ENCODE results near the gene PTF1A.

Gene PTF1A

DNA sequence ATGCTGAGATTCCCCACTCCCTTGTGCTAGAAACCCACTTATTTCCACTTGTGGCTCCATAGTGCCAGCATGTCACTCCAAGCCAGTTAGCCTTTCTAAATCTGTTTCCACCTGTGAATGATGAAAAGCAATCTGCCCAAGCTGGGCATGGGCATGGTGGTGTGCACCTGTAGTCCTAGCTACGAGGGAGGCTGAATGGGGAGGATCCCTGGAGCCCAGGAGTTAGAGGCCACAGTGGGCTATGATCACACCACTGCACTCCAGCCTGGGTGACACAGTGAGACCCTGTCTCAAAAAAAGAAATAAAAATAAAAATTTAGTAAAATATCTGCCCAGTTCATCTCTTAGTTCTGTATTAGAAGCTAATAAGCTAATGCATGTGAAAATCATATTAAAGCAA lies 5.0 kb upstream of the PTF1A start:
- DNase-seq (ENCODE audit: low read depth, low spot score): no peak

DNA sequence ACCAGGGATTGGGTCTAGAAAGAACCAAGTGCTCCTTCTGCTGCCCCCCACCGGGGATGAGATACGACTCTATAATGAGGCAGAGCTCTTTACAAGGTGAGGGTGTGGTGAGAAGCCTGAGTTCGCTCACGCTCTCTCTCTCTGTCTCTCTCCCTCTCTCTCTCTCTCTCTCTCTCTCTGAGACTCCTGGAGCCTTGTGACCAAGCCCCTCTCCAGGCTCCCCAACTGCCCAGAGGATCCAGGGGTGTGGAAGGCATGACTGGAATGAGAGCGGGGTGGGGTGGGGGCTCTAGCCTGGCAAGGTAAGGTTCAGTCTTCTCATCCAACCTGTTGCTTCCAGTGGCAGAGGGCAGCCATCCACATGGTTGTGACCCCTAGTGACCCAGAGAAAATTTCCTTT lies 3.1 kb upstream of the PTF1A start:
- no peak for DNase-seq (ENCODE audit: low read depth, low spot score)

DNA sequence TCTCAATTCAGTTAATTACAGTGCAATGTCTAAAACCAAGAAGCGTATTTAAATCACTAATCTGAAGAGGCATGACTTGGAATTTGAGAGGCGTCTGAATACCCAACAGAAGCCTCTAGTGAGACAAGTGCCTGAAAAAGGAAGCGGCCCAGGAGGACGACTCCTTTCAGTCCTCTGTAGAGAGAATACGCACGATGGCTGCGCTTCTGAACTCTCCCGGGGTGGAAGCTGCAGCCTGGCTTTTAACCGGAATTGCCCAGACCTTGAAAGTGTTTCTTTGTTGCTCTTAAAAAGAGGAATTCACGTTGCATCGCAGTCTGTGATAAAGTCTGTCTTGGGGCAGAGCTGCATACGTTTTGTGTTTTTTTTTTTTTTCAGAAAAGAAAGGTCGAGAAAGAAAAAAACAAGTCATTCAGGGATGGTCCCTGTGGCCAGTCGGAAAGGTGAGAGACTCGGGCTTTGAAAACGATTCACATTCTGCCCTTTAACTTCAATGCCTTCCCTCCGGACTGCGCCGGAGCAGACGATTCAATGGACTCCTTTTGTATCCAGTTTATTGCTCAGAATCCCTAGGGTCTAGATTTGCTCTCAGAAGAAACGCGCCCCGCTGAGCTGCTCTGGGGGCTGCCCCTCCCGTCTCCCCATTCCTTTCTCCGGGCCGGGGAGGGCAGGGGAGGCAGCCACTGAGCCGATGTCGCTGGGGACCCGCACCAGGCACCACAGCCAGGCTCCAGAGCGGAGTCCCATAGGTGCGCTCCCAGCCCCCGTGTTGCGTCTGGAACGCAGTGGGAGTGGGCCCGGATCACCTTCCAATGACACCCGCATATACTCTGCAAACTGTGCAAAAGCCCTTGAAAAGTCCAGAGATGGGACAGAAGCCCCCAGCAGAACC lies 994 bp upstream of the PTF1A start:
- DNase-seq (ENCODE audit: low read depth, low spot score): no peak

DNA sequence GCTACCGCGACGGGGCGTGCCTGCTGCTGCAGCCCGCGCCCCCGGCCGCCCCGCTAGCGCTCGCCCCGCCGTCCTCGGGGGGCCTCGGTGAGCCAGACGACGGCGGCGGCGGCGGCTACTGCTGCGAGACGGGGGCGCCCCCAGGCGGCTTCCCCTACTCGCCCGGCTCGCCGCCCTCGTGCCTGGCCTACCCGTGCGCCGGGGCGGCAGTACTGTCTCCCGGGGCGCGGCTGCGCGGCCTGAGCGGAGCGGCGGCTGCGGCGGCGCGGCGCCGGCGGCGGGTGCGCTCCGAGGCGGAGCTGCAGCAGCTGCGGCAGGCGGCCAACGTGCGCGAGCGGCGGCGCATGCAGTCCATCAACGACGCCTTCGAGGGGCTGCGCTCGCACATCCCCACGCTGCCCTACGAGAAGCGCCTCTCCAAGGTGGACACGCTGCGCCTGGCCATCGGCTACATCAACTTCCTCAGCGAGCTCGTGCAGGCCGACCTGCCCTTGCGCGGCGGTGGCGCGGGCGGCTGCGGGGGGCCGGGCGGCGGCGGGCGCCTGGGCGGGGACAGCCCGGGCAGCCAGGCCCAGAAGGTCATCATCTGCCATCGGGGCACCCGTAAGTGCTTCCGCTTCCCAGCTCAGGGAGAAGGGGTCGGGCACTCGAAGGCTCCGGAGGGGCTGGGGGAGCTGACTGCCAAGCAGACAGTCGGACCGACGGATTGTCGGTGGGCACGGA lies 761 bp downstream of the PTF1A start:
- DNase-seq (ENCODE audit: low read depth, low spot score): no peak

DNA sequence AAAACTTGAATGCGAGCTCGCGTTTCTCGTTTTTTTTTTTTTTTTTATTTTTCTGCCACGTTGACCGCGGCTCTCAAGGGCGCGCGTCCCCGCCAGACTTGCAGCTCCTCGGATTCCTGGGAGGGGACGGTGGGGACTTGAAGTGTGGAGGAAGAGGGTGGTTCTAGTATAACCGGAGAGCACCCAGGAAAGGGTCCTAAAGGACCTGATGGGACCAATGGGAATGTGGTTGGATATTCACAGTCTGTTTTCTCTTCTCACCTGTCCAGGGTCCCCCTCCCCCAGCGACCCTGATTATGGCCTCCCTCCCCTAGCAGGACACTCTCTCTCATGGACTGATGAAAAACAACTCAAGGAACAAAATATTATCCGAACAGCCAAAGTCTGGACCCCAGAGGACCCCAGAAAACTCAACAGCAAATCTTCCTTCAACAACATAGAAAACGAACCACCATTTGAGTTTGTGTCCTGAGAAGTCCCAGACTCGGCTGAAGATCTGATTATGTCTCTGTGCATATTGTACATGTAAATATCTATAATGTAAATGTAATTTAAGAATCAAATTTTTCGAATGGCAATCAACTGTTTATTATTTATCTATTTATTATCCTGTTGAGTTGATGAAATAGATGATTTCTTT lies 1.4 kb downstream of the PTF1A start:
- DNase-seq (ENCODE audit: low read depth, low spot score): no peak

DNA sequence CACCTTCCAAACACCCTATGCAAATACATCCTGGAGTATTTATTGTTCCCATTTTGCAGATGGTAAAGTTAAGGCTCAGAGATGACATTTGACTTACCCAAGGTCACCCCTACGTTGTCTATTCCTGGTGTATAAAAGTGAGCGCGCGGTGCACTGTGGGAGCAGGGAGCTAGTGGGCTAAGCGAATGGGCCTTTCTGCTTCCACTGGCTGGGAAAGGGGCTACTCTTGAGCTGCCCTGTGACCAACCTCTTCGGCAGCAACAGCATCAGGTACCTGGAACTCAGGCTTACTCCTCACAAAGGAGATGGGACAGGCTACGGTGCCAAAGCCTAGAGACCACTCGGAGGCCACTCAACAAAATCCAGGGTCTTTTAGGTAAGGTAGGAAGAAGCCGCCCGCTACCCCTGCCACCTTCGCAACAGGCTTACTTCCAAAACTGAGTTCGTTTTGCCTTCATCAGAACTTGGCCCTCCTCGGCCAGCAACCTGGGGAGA lies 2.4 kb downstream of the PTF1A start:
- DNase-seq (ENCODE audit: low read depth, low spot score): no peak

DNA sequence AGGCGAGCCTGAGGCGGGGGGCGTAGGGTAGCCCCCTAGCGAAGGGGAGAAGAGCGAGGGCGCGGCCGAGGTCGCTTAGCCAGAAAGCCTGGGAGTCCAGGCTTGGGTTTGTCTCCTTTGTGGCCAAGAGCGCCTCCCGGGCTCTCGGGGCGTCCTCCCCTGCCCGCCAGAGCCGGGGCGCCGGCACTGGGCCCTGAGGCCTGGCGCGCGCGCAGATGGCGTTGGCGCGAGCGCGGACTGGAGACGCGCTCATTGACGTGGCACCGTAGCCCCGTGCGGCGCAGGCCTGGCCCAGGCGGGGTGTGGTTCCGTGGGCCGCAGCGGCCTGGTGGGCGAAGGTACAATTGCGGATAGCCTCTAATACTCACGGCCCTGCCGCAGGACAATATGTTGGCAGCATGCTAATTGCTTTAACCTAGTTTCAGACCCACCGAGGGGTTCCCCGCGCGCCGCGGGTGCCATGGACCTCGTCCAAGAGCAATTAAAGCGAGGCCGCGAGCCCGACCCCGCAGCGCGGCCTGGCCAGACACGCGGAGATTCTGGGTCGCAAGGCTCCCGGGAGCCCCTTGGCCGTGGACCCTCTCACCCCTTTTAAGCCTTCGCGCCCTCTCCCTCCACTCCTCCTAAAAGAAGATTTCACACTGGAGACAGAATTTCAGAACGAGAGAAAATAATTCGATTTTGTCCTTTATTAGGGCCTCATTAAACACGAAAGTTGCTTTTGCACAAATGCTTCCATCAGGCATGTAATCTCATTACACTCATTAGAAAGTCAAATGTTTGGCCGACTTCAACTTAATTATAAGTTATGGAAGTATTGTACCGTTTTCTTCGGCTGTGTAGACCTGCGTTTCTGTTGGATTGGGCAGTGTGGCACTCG lies 3.1 kb downstream of the PTF1A start:
- no peak for DNase-seq (ENCODE audit: low read depth, low spot score)

DNA sequence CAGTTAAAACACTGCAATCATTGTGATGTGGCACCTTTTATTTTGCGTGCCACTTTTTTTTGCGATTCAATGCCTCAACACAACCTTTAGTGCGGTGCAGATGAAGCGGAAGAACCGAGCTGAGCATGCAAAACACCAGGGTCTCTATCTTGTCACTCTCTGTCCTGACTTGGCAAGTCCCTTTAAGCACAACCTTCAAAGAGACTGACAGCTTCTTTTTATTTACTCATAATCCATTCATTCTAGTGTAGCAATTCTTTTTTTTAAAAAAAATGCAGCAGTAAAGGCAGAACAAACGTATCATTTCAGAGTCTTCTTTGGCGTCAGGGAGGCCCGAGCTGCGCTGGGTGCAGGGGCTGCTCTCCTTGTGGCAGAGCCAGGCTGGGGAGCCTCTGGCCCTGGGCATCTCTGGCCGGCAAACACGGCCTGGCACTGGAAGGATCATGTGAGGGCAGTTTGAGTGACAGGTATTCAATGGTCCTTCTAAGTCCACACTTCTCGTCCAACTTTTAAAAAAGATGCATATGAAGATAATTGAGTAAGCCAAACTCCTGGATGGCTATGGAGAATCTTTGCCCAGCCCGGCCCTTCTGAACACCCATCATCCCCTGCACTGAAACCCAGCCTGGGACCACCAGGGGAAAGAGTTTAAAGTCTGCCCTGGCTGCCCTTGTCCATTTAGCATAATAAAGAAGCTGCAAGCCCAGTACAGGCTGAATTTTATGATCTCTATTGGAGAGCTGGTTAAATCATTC lies 3.9 kb downstream of the PTF1A start:
- no peak for DNase-seq (ENCODE audit: low read depth, low spot score)

DNA sequence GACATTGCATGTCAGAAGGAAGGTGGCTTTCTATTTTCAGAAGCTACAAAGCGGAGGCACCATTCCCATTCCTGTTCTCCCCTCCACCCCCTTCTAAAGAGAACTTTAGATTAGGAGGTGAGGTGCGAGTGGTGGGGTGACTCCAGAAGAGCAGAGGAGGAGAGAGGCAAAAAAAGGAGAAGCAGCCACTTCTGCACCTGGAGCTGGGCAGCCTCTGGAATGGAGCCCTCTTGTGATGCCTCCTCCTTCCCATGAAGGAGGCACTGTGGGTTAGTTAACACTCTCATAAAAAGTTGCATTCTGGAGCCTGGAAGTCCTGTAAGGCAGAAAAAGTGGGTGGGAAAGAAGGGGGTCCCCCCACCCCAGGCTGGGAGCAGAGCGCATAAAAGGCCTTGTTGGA lies 4.8 kb downstream of the PTF1A start:
- DNase-seq (ENCODE audit: low read depth, low spot score): no peak

DNA sequence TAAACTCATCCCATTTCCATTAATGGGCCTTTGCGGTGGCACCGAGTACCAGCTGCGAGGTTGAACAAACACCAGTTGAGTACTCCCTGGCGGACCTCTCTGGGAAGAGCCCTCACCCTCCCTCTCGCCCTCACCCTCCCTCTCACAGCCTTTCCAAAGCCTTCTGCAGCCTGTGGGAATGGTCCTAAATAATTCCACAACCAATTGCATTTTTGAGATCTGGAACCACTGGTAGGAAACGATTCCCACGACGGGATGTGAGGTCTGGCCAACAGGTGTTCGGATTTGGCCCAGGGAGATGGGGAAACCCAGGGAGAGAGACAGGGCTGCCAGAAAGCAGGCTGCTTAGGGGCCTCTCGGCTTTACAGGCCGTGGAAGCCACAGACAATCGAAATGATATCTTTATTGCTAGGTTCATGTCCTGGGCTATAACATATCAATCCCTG lies 5.3 kb downstream of the PTF1A start:
- no peak for DNase-seq (ENCODE audit: low read depth, low spot score)

DNA sequence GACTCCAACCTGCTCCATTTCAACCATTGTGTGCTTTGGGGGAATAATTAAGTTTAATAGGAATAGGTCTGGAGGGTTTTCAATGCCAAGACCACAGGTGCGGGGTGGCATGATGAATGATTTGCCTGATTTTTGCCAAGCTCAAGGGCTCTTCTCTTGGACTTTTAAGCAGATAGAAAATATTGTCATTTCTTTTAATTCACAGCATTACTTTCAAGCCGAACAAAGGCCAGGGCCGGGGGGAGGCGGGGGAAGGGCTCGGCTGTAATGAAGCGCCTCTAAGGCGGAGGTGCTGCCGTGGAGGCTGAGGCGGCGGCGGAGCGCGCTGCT lies 6.5 kb downstream of the PTF1A start:
- DNase-seq (ENCODE audit: low read depth, low spot score): no peak

DNA sequence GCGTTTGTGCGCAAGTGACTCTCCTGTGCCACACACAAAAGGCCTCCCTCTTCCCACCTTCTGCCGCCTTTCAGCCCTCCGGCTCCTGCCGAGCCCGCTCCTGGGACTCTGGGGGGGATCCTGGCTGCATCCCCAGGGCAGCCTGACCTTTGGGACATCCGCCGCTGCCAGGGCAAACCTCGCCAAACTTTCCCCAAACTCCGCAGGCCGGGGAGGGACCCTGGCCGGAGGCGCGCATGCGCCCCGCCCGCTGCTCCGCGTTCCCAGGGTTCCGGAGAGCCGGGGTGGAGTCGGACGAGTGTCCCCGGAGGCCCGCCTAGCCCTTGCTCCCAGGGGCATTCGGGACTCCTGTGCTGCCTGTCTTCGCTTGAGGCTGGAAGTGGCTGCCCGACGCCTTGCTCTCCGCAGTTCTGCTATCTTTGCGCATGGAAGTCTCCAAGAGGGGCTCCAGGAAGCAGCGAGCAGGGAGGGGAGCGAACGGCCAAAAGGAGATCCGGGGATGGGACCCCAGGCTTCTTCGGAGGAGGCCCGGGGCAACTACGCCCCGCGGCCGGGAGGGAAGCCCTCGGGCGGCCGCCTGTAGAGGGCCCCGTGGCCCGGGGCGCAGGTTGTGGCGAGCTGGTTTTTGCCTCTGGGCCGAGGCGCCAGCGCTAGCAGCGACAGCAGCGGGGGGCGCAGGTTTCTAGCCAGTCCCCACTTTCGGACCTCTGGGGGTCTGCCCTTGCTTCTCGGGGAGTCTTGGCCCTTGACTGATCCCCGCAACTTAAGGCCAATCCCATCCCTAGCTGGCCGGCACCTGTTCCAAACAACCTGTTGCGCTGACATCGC lies 7.0 kb downstream of the PTF1A start:
- no peak for DNase-seq (ENCODE audit: low read depth, low spot score)

DNA sequence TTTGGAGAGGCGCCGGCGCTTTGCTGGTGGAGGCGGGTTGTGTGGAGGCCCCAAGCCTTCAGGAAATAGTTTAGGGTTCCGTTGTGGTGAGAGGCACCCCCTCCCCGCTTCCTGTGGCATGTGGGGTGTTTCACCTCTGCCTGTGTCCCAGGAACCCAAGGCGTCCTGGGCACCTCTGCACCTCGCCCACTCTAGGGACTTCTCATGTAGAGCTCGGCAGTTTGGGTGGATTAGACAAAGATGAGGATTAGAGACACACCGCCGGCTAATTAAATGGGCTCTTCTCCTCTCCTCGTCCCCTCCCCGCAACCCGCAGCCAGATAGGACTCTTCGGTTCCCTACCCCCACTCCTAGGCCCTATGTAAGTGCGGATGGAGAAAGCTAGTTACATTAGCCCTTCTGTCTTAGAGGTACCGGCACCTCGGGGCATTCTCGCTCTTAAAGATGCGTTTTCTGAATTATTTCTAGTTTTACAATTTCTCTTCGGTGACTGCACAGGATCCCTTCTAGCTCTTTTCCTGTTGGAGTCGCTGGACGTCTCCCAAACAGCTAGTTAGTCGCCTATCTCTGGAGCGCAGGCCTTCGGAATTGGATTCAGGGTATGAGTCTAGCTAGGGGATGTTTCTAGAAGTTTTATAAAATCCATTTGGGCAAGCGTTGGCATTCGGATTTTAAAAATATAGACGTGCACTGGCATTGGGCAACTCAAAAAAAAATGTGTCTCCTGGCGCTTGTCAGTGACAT lies 7.8 kb downstream of the PTF1A start:
- no peak for DNase-seq (ENCODE audit: low read depth, low spot score)

DNA sequence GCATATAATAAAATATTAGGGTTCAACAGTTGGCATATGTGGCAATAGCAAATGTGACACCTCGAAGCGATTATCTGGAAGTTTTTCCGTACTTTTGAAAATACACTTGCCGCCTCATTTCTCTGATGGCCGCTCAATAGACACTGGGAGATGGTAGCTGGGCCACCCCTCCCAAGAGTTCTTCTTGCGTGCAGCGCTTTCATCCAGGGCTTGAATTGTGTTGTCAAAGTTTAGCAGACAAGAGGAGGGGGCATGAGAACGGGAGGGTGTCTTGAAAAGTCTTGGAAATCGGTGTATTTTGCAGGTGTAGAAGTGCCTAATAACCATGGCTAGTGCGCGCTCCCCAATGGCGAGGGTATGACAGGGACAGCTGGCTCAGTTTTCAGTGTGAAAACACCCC lies 8.5 kb downstream of the PTF1A start:
- no peak for DNase-seq (ENCODE audit: low read depth, low spot score)

DNA sequence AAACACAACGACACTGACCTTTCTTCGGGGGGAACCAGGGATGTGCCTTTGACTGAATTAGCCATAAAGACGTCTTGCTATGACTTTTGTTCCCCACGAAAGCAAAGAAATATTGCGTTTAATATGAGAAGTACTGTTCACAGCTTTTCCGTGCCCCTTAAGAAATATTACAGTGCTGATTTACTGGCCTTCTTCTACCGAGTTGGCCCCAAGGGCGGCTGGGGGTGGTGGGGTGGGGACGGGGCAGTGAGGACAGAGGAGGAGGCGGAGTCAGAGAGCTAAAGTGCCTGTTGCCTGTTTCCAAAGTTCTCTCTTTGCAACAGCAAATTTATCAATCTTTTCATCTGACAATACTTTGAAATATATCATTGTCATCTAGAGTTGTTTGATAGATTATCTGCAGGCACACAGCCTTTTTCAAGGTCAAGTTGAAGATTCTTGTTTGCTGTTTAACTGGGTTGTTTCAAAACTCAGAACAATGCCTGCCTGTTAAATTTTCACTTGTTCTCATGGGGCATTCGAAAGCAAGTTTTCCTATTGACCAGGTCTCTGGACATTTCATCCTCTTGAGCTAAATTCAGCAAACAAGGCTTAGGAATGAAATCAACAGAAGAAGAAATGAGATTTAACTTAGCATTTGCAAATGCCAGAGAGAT lies 9.0 kb downstream of the PTF1A start:
- no peak for DNase-seq (ENCODE audit: low read depth, low spot score)

DNA sequence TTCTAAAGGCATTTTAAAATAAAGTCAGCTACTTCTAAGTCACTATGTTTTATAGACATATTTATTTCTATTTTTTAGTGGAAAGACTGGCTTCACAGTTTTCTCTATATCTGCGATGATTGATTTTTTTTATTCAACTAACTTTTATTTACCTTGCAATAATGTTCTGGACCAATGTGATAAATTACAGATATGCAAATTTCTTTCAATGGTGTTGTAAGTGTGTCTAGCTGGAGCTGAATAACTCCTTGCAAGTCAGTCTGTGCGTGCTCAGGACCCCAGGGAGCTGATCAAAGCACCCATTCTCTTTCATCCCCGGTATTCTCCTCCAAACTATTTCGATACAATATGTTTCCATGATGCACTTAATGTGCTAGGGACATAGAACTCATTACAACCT lies 9.7 kb downstream of the PTF1A start:
- DNase-seq (ENCODE audit: low read depth, low spot score): no peak

DNA sequence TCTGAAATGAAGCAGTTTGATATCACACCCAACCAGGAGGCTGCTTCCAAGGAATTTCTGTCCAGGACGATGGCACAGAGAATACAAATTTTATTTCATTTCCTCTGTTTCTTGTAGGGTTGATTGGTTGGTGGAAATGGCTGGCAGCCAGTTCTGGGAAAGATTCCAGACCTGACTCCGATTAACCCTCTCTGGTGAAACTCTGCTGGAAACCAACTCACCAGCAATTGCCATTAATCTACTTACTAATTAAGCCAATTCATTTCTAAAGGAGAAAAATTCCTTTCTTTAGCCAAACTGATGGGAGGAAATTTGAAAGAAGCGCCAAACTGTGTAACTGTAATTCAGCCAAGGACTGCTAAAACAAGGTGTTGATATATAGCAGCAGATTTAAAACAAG lies 10.7 kb downstream of the PTF1A start:
- no peak for DNase-seq (ENCODE audit: low read depth, low spot score)

Data from activated CD4-positive, CD25-positive, alpha-beta regulatory T cell treated with anti-CD3 and anti-CD28 coated beads, Interleukin-2, amount 50 U/mL, for 16 hours (primary cell).